ENCODE measurements around the gene WRAP73. TPM values are rescaled to one million over a fixed set of nuclear protein-coding genes. Genes with fewer than 3 reads are reported as not detected.
A peak's percentile ranks its signal among the peaks of the same experiment; 100 is the strongest.
"Not testable (repeated sequence)": the region's sequence is repeated elsewhere in the genome, so short reads cannot be mapped to it uniquely, and the experiment has no call there.

The WRAP73 gene
- total RNA-seq, 2 experiments from 2014 or later: 38.1 to 43.8 TPM

GRCh38 chr1:3622102-3622501 is 27.8 kb downstream of the WRAP73 start:
- H3K36me3 Mint-ChIP-seq; H3K27ac Mint-ChIP-seq; DNase-seq; ATAC-seq; H3K9me3 Mint-ChIP-seq (ENCODE audit: low read depth); H3K4me3 Mint-ChIP-seq; H3K27me3 Mint-ChIP-seq: not testable (repeated sequence)
- CTCF ChIA-PET: interaction anchor here (1.1 to 5.4 kb wide), 6 partner anchors 27 to 169 kb away, joined by 3 to 66 read pairs (median 27); no protein-coding TSS in a partner anchor
- H3K4me1 Mint-ChIP-seq: peaks cover 22% of the 10 kb centered on the region

DNA sequence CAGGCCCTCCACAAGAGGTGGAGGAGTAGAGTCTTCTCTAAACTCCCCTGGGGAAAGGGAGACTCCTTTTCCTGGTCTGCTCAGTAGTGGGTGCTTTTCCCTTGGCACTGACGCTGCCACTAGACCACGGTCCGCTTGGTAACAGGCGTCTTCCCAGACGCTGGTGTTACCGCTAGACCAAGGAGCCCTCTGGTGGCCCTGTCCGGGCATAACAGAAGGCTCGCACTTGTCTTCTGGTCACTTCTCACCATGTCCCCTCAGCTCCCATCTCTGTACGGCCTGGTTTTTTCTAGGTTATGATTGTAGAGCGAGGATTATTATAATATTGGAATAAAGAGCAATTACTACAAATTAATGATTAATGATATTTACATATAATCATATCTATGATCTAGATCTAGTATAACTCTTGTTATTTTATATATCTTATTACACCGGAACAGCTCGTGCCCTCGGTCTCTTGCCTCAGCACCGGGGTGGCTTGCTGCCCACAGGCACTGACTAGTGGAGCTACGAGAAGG is 28.7 kb downstream of the WRAP73 start:
- not testable (repeated sequence) for H3K36me3 Mint-ChIP-seq; H3K27me3 Mint-ChIP-seq; ATAC-seq; DNase-seq; H3K9me3 Mint-ChIP-seq (ENCODE audit: low read depth); H3K4me3 Mint-ChIP-seq; H3K27ac Mint-ChIP-seq
- CTCF ChIA-PET: interaction anchor here (1.0 to 5.4 kb wide), 8 partner anchors 28 to 168 kb away, joined by 3 to 66 read pairs (median 5); no protein-coding TSS in a partner anchor
- peaks cover 22% of the 10 kb centered on the region for H3K4me1 Mint-ChIP-seq

DNA sequence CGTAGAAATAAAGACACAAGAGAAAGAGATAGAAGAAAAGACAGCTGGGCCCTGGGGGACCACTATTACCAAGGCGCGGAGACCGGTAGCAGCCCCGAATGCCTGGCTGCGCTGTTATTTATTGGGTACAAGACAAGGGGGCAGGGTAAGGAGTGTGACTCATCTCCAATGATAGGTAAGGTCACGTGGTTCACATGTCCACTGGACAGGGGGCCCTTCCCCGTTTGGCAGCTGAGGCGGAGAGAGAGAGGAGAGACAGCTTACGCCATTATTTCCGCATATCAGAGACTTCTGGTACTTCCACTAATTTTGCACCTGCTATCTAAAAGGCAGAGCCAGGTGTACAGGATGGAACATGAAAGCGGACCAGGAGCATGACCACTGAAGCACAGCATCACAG is 29.2 kb downstream of the WRAP73 start:
- no peak for ATAC-seq
- CTCF ChIA-PET: interaction anchor here (1.0 to 5.4 kb wide), 13 partner anchors 11 to 168 kb away, joined by 3 to 66 read pairs (median 5); no protein-coding TSS in a partner anchor
- no peak overlapping the region for H3K27ac Mint-ChIP-seq
- no peaks in the 10 kb centered on the region for H3K9me3 Mint-ChIP-seq (ENCODE audit: low read depth)
- H3K4me3 Mint-ChIP-seq: no peak overlapping the region
- peaks cover 19% of the 10 kb centered on the region for H3K4me1 Mint-ChIP-seq
- H3K27me3 Mint-ChIP-seq: no peaks in the 10 kb centered on the region
- H3K36me3 Mint-ChIP-seq: peaks cover 2% of the 10 kb centered on the region
- no peak for DNase-seq

GRCh38 chr1:3618881-3619671 is 30.8 kb downstream of the WRAP73 start:
- CTCF ChIA-PET: interaction anchor here (0.7 to 5.4 kb wide), 27 partner anchors 10 to 166 kb away, joined by 3 to 66 read pairs (median 4); partner anchors contain the start of gene WRAP73

GRCh38 chr1:3618531-3618880 is 31.4 kb downstream of the WRAP73 start:
- DNase-seq: no peak
- Mint-ChIP-seq H3K4me3 (no peak overlapping the region), H3K4me1 (peaks cover 9% of the 10 kb centered on the region), H3K36me3 (no peaks in the 10 kb centered on the region), H3K9me3 (ENCODE audit: low read depth) (no peaks in the 10 kb centered on the region), H3K27ac (no peak overlapping the region), H3K27me3 (peaks cover 10% of the 10 kb centered on the region)
- CTCF ChIA-PET: interaction anchor here (0.9 to 5.4 kb wide), 25 partner anchors 9 to 166 kb away, joined by 3 to 66 read pairs (median 5); partner anchors contain the start of gene WRAP73
- ATAC-seq: no peak

More at GRCh38 chr1:3618881-3619671, 30.8 kb downstream of the WRAP73 start:
- Mint-ChIP-seq H3K27me3 (peaks cover 6% of the 10 kb centered on the region), H3K27ac (no peak overlapping the region), H3K9me3 (ENCODE audit: low read depth) (no peaks in the 10 kb centered on the region), H3K36me3 (no peaks in the 10 kb centered on the region), H3K4me3 (no peak overlapping the region), H3K4me1 (peaks cover 15% of the 10 kb centered on the region)
- DNase-seq (peak; percentile 78), ATAC-seq (peak; percentile 87)

DNA sequence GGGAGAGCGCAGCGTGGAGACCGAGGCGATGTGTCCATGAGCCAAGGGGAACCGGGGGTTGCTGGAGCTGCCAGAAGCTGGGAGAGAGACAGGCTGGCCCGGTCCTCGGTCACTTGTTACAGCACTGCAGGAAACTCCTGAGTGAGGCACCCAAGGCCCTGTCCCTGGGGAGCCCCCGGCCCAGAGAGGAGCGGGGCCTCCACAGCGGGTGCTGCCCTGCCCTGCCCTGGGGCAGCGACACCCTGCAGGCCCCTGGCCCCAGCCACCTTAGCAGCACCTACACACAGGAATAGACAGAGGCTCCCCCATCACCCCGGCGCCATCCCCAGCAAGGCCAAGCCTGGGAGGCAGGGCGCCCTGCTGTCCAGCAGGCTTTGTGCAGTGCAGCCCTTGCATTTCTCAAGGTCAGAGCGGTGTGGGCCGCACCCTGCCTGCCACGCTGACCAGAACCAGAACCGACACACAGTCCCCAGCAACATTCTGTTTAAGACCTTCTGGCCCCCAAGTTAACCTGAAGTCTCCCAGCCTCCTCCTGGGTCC is 32.0 kb downstream of the WRAP73 start:
- ATAC-seq: no peak
- CTCF ChIA-PET: interaction anchor here (1.4 kb wide), 3 partner anchors 21 to 125 kb away, joined by 3 to 11 read pairs (median 6); no protein-coding TSS in a partner anchor

DNA sequence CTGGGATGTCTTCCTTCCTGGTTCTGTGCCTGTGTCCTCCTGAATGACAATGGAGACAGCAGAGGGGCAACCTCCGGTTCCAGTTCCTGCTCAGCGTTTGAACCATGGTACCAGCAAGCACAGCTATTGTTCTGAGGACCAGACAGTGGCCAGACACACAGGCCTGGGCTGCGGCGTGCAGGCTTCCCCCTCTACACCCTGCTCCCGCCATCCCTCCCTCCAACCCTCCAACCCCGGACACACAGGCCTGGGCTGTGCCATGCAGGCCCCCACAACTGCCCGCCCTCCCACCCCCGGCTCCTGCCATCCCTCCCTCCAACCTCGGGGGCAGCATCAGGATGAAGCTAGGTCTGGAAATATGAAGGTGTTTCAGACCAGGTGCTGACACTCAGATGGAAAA is 33.0 kb downstream of the WRAP73 start:
- ATAC-seq: no peak
- DNase-seq: no peak
- no peak overlapping the region for H3K4me3 Mint-ChIP-seq
- no peaks in the 10 kb centered on the region for H3K9me3 Mint-ChIP-seq (ENCODE audit: low read depth)
- no peaks in the 10 kb centered on the region for H3K36me3 Mint-ChIP-seq
- CTCF ChIA-PET: interaction anchor here (2.0 kb wide), 1 partner anchor 53 kb away, joined by 8 read pairs; no protein-coding TSS in a partner anchor
- H3K27ac Mint-ChIP-seq: no peak overlapping the region
- H3K27me3 Mint-ChIP-seq: peaks cover 22% of the 10 kb centered on the region
- H3K4me1 Mint-ChIP-seq: peaks cover 4% of the 10 kb centered on the region

More for the DNA sequence above, 32.0 kb downstream of the WRAP73 start:
- peaks cover 15% of the 10 kb centered on the region for H3K27me3 Mint-ChIP-seq
- H3K4me3 Mint-ChIP-seq: no peak overlapping the region
- H3K27ac Mint-ChIP-seq: no peak overlapping the region
- peaks cover 4% of the 10 kb centered on the region for H3K4me1 Mint-ChIP-seq
- DNase-seq: no peak
- no peaks in the 10 kb centered on the region for H3K9me3 Mint-ChIP-seq (ENCODE audit: low read depth)
- no peaks in the 10 kb centered on the region for H3K36me3 Mint-ChIP-seq

DNA sequence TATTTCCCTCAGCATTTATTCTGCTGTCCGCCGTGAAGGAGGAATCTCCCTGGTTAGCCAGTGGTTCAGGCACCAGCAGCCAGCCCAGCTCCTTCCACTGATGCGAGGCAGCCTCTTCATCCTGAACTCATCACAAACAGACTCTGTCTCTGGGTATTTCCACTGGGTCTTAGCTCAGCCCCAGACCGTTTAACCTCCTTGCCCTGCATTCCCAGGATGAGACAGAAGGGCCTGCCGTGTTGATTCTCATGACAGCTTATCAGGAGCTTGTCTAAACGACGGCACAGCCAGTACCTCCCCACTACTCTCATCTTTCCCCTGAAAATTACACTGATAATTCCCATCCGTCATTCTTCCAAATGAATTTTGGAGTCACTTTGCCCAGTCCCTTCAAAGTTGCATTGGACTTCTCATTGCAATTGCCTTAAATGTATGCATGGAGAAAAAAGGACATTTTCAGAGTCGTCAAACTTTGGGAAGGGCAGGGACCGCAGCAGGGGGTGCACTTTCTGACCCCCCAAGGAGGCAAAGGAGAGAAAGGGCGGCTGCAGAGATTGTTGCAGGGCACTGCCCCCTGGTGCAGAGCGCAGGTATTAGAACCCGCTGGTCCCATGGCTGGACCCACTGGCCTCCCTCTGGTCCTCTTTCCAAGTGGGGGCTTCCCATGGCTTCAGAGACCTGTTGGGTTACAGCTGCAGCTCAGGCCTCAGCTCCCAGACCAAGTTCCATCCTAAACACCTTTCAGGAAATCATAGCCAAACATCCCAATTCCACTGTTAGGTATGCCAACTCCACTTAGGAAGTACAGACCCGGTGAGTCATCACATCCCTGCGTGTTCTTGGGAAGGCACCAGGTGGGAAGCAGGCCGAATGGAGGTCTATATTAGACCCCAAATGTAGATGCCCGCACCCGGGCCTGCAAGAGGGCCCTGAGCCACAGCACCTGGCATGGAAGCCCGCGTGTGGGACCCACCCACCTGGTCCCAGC is 34.9 kb downstream of the WRAP73 start:
- no peaks in the 10 kb centered on the region for H3K9me3 Mint-ChIP-seq (ENCODE audit: low read depth)
- DNase-seq (no peak), ATAC-seq (no peak)
- no peak overlapping the region for H3K27ac Mint-ChIP-seq
- CTCF ChIA-PET: interaction anchor here (0.8 to 2.0 kb wide), 9 partner anchors 9 to 162 kb away, joined by 3 to 8 read pairs (median 3); no protein-coding TSS in a partner anchor
- no peak overlapping the region for H3K4me3 Mint-ChIP-seq
- peaks cover 29% of the 10 kb centered on the region for H3K27me3 Mint-ChIP-seq
- peaks cover 5% of the 10 kb centered on the region for H3K4me1 Mint-ChIP-seq
- H3K36me3 Mint-ChIP-seq: no peaks in the 10 kb centered on the region

DNA sequence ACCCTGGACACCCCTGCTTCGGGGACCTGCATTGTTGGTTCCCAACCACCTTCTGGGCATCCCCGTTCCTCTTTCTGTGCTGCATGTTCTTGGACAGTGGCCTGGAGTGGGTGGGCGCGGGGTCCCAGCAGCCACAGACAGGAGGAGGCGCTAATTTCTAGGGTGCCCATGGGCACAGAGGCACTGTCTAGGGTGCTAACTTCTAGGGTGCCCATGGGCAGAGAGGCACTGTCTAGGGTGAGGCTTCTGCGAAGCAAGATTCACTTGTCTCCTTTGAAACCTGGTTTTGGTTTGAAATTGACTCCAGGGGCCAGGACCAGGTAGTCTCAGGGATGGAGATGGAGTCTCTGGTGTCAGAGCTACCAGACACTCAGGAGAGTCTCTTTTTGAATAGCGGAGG is 37.8 kb downstream of the WRAP73 start:
- Mint-ChIP-seq H3K9me3 (ENCODE audit: low read depth) (no peaks in the 10 kb centered on the region), H3K36me3 (no peaks in the 10 kb centered on the region), H3K4me1 (peaks cover 1% of the 10 kb centered on the region), H3K27ac (no peak overlapping the region), H3K4me3 (no peak overlapping the region), H3K27me3 (peaks cover 34% of the 10 kb centered on the region)
- DNase-seq (no peak), ATAC-seq (no peak)
- CTCF ChIA-PET: no interaction called here

GRCh38 chr1:3611170-3612019 is 38.5 kb downstream of the WRAP73 start, which contains the start of gene MEGF6:
Gene MEGF6 (minus strand): TSS chr1:3611508. CDS start chr1:3611268, 240 bp downstream.
- no peak within 1 kb of the TSS for H3K27ac Mint-ChIP-seq
- H3K36me3 Mint-ChIP-seq: no peaks in the 10 kb centered on the region
- H3K4me3 Mint-ChIP-seq: no peak within 1 kb of the TSS
- H3K9me3 Mint-ChIP-seq (ENCODE audit: low read depth): no peaks in the 10 kb centered on the region
- CTCF ChIA-PET: no interaction called here
- peaks cover 1% of the 10 kb centered on the region for H3K4me1 Mint-ChIP-seq
- ATAC-seq: peak; percentile 67
- no peak for DNase-seq
- H3K27me3 Mint-ChIP-seq: peaks cover 34% of the 10 kb centered on the region

DNA sequence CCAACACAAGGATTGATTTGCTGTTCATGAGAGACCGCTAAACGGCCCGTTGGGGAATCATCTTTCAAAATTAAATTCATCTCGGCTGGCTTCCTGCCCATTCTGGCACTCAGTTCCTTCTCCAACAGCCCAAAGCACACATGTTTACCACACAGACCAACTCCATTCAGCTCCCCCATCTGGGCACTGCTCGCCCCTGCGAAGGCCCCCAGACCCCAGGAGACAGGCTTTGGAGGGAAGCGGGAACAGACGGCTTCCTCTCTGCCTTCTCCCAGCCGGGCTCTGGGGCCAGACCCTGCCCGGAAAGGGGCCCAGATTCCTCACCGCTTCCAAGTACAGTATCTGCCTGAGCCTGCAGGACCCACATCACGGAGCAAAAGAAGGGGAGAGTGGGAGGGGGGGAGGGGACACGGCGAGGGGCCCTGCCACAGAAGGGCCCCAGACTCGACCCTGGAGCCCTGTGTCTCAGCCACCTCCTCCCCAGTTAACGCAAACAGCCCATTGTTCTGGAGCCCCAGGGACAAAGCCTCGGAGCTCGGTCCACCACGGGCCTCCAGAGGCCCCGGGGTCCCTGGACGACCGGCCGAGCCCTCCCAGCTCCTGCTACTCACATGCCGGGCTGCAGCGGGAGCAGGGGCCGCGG is 39.3 kb downstream of the WRAP73 start:
- Mint-ChIP-seq H3K9me3 (ENCODE audit: low read depth) (no peaks in the 10 kb centered on the region), H3K36me3 (no peaks in the 10 kb centered on the region), H3K27ac (no peak overlapping the region), H3K4me3 (no peak overlapping the region), H3K4me1 (peaks cover 1% of the 10 kb centered on the region), H3K27me3 (peaks cover 34% of the 10 kb centered on the region)
- CTCF ChIA-PET: no interaction called here
- DNase-seq (no peak), ATAC-seq (no peak)
